ENCODE results near the gene TMEM254.
"Not testable (repeated sequence)": the region's sequence is repeated elsewhere in the genome, so short reads cannot be mapped to it uniquely, and the experiment has no call there.

TMEM254 gene

DNA sequence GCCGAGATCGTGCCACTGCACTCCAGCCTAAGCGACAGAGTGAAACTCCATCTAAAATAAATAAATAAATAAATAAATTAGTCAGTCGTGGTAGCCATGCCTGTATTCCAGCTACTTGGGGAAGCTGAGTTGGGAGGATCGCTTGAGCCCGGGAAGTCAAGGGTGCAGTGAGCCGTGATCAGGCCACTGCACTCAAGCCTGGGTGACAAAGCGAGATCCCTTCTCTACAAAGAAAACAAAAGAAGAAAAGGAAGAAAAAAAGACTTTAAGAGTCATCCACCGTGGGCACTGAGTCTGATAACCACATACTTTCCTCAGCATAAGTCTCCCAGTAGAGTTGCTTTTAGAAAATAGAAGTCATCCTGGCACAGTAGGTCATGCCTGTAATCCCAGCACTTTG is 2.6 kb downstream of the TMEM254 start:
- Histone ChIP-seq H3K4me1 (ENCODE audit: insufficient read depth, low read length) (no peaks in the 10 kb centered on the region), H3K27ac (ENCODE audit: low read length) (no peak overlapping the region), H3K4me3 (ENCODE audit: low read length) (no peak overlapping the region), H3K9me3 (ENCODE audit: insufficient read depth, low read depth, low read length) (no peaks in the 10 kb centered on the region), H3K36me3 (ENCODE audit: insufficient read depth, low read depth, low read length) (no peaks in the 10 kb centered on the region; the same call in 1 of the 2 replicates), H3K27me3 (ENCODE audit: insufficient read depth, low read length) (no peaks in the 10 kb centered on the region), H3K9ac (ENCODE audit: low read depth, low read length) (no peak overlapping the region)

DNA sequence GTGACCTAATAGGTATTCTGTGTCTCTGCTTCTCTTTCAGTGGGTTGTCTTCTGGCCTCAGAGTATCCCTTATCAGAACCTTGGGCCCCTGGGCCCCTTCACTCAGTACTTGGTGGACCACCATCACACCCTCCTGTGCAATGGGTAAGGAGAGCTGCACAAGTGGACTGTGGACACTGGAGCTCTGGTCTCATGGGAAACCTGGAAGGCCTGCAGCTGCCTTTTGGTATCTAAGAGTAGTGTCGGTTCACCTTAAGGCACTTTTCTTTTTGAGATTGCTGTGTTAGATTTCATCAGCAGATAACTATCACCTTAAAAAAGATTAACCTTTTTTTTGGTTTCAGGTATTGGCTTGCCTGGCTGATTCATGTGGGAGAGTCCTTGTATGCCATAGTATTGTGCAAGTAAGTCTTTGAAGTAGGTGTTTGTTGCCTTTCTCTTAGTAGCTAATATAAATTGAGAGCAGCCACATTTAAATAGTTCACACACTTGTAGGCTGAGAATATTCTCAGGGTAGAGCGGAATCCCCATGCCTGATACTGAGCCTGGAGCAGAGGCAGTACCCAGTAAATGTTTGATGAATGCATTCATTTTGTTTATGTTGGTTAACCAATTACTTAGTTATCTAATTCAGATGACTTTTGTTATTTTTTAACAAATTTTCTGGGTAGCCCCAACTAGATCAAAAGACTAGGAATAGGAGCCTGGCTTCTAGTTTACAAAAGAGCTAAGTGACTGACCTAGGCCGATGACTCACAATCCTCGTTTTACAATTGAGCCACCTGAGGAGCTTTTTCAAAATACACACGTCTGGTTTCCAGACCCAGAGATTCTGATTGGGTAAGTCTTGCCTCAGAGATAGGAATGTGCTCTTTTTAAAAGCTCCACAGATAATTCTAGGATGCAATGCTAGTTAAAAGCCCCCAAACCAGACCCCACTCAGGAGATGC is 3.6 kb downstream of the TMEM254 start:
- Histone ChIP-seq H3K9me3 (ENCODE audit: insufficient read depth, low read depth, low read length) (no peaks in the 10 kb centered on the region), H3K9ac (ENCODE audit: low read depth, low read length) (no peak overlapping the region; the same call in 1 of the 2 replicates), H3K4me1 (ENCODE audit: insufficient read depth, low read length) (no peaks in the 10 kb centered on the region), H3K27ac (ENCODE audit: low read length) (no peak overlapping the region), H3K27me3 (ENCODE audit: insufficient read depth, low read length) (no peaks in the 10 kb centered on the region), H3K36me3 (ENCODE audit: insufficient read depth, low read depth, low read length) (no peaks in the 10 kb centered on the region; the same call in 1 of the 2 replicates), H3K4me3 (ENCODE audit: low read length) (no peak overlapping the region)

DNA sequence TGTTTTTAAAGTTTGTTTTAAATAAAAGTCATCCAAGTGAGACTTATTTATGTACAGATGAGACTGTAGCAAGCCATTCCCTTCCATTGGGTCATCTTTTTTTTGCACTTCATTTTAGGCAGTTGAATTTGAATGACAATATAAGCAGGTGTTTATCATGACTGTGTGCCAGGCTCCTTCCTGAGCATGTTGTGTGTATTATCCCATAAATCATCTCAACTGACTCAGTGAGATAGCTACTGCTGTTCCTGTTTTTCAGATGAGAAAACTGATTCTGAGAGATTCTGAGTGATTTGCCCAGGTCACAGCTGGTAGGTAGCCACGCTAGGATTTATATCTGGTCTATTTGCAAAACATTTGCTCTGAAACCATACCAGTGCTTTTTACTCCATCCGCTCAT is 11.7 kb downstream of the TMEM254 start:
- no peak overlapping the region for H3K9ac ChIP-seq (ENCODE audit: low read depth, low read length)
- no peaks in the 10 kb centered on the region for H3K36me3 ChIP-seq (ENCODE audit: insufficient read depth, low read depth, low read length)
- no peak overlapping the region for H3K27ac ChIP-seq (ENCODE audit: low read length)
- H3K27me3 ChIP-seq (ENCODE audit: insufficient read depth, low read length) = no peaks in the 10 kb centered on the region
- no peaks in the 10 kb centered on the region for H3K4me1 ChIP-seq (ENCODE audit: insufficient read depth, low read length)
- H3K9me3 ChIP-seq (ENCODE audit: insufficient read depth, low read depth, low read length) = no peaks in the 10 kb centered on the region
- no peak overlapping the region for H3K4me3 ChIP-seq (ENCODE audit: low read length)

DNA sequence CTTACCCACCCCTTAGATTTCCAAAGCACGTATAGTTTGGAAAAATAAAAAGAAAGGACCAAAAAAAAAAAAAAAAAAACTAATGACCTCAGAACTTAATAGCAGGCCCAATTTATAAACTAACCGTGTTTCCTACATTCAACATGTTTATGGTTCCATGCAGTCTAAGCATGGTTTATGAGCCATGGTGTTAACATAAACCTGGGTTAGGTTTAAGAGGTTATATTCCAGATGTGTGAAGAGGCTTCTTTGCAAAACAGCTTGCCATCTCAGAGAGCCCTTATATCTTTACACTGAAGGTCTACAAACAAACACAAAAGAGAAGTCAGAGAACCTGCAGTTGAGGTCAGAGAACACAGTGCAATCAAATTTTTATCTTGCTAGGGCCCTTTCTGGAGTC is 15.8 kb downstream of the TMEM254 start:
- Histone ChIP-seq H3K9me3 (ENCODE audit: insufficient read depth, low read depth, low read length) (no peaks in the 10 kb centered on the region), H3K4me1 (ENCODE audit: insufficient read depth, low read length) (no peaks in the 10 kb centered on the region), H3K36me3 (ENCODE audit: insufficient read depth, low read depth, low read length) (no peaks in the 10 kb centered on the region), H3K27ac (ENCODE audit: low read length) (no peak overlapping the region), H3K4me3 (ENCODE audit: low read length) (no peak overlapping the region), H3K9ac (ENCODE audit: low read depth, low read length) (no peak overlapping the region), H3K27me3 (ENCODE audit: insufficient read depth, low read length) (no peaks in the 10 kb centered on the region)

DNA sequence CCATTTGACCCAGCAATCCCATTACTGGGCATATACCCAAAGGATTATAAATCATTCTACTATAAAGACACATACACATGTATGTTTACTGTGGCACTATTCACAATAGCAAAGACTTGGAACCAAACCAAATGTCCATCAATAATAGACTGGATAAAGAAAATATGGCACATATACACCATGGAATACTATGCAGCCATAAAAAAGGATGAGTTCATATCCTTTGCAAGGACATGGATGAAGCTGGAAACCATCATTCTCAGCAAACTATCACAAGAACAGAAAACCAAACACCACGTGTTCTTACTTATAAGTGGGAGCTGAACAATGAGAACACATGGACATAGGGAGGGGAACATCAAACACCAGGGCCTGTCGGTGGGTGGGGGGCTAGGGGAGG is 19.8 kb downstream of the TMEM254 start:
- H3K4me3 ChIP-seq (ENCODE audit: low read length); H3K9ac ChIP-seq (ENCODE audit: low read depth, low read length); H3K9me3 ChIP-seq (ENCODE audit: insufficient read depth, low read depth, low read length); H3K27me3 ChIP-seq (ENCODE audit: insufficient read depth, low read length); H3K27ac ChIP-seq (ENCODE audit: low read length); H3K4me1 ChIP-seq (ENCODE audit: insufficient read depth, low read length); H3K36me3 ChIP-seq (ENCODE audit: insufficient read depth, low read depth, low read length): not testable (repeated sequence)

DNA sequence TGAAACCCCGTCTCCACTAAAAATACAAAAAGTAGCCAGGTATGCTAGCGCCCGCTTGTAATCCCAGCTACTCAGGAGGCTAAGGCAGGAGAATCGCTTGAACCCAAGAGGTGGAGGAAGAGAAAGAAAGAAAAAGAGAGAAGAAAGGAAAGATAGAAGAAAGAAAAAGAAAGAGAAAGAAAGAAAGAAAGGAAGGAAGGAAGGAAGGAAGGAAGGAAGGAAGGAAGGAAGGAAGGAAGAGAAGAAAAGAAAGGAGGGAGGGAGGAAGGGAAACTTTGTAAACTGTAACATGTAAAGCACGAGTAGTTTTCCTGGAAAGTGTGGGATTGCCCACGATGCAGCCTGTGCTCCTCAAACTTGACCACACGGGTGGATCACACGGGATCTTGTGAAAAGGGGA is 20.8 kb downstream of the TMEM254 start:
- not testable (repeated sequence) for H3K4me1 ChIP-seq (ENCODE audit: insufficient read depth, low read length); H3K4me3 ChIP-seq (ENCODE audit: low read length); H3K36me3 ChIP-seq (ENCODE audit: insufficient read depth, low read depth, low read length); H3K9ac ChIP-seq (ENCODE audit: low read depth, low read length); H3K9me3 ChIP-seq (ENCODE audit: insufficient read depth, low read depth, low read length); H3K27ac ChIP-seq (ENCODE audit: low read length); H3K27me3 ChIP-seq (ENCODE audit: insufficient read depth, low read length)

DNA sequence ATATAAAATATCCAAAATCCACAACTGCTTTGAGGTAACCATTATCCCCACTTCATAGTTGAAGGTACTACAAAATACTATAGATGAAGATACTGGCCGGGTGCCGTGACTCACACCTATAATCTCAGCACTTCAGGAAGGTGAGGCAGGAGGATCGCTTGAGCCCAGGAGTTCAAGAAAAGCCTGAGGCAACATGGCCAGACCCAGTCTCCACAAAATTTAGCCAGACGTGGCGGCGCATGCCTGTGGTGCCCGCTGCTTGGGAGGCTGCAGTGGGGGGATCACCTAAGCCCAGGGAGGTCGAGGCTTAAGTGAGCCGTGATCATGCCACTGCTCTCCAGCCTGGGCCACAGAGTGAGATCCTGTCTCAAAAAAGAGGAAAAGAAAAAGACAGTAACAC is 21.7 kb downstream of the TMEM254 start:
- H3K4me3 ChIP-seq (ENCODE audit: low read length) = no peak overlapping the region
- H3K9me3 ChIP-seq (ENCODE audit: insufficient read depth, low read depth, low read length) = no peaks in the 10 kb centered on the region
- peaks cover 15% of the 10 kb centered on the region for H3K4me1 ChIP-seq (ENCODE audit: insufficient read depth, low read length)

DNA sequence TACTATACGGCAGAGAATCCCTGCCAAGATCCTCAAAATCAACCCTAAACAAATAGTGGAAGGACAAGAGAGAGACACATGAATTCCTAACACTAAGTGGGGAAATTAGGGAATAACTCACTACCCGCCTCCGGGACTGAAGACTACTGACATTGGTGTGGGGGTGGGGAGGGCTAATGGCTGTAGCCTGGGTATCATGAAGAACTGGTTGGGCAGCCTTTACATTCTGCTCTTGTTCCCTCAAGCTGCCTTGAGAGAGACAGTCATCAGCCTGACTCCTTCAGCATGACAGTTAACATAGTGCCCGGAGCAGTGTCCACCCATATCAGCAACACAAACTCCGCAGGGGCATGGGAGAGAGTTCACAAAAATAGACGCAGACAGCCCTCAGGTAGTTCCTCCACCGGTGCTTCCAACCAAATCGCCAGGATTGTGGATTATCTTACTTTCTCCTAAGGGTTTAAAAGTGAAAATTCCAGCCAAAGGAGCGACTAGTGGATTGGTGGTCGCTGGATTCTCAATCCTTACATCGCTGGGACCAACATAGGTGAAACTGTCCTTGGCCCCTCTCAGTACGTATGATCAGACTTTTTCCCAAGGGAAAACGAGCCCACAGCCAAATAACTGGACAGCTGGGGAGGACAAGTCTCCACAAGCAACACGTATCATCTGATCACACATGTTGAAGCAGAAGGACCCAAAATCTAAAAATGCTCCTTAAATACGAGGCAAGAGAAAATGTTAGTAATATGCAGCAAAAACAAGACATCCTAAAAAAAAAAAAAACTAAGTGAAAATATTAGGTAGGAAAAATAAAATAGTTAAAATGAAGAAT is 22.6 kb downstream of the TMEM254 start:
- no peaks in the 10 kb centered on the region for H3K27me3 ChIP-seq (ENCODE audit: insufficient read depth, low read length)
- H3K4me3 ChIP-seq (ENCODE audit: low read length) = no peak overlapping the region
- H3K4me1 ChIP-seq (ENCODE audit: insufficient read depth, low read length) = peaks cover 16% of the 10 kb centered on the region
- H3K36me3 ChIP-seq (ENCODE audit: insufficient read depth, low read depth, low read length) = no peaks in the 10 kb centered on the region
- no peak overlapping the region for H3K27ac ChIP-seq (ENCODE audit: low read length)
- H3K9me3 ChIP-seq (ENCODE audit: insufficient read depth, low read depth, low read length) = no peaks in the 10 kb centered on the region
- no peak overlapping the region for H3K9ac ChIP-seq (ENCODE audit: low read depth, low read length)

More for the DNA sequence above, 21.7 kb downstream of the TMEM254 start:
- H3K9ac ChIP-seq (ENCODE audit: low read depth, low read length) = no peak overlapping the region
- no peaks in the 10 kb centered on the region for H3K36me3 ChIP-seq (ENCODE audit: insufficient read depth, low read depth, low read length)
- no peak overlapping the region for H3K27ac ChIP-seq (ENCODE audit: low read length)
- H3K27me3 ChIP-seq (ENCODE audit: insufficient read depth, low read length) = no peaks in the 10 kb centered on the region

DNA sequence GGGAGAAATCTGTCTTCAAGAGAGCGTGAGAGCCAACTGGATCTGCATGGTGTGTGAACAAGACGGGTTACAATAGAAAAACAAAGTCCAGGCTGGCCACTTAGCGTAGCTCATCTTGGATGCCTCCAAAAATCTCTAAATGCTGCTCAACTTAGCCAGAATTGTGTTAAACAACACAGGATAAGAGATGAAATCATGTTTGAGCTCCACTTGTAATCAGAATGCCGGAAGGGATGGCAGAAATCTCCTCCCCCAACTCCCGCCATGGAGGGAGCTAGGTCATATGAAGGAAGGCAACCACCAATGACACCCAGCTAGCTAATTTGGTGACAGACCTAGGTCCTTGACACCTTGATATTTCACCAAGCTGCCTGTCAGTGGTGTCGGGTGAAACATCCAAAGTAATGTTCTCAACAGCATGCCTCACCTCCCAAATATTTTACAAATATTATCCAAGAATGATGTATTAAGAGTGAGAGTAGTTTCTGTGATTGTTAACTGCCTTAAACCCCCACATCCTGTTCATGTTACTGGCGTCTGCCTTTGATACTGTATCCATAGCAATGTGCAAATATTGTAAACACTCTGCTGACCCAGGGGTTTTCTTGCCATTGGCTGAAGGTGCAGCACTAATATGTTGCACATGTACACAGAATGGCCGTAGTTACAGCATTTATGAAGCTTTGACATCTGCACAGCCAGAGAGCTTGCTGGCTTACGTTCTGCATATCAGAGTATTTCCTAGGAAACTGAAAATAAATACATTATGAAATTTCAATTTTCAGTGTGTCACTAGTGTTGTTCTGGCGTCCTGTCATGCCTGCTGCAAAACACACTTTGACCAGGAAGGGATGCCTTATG is 25.8 kb downstream of the TMEM254 start:
- H3K27ac ChIP-seq (ENCODE audit: low read length) = no peak overlapping the region
- H3K9me3 ChIP-seq (ENCODE audit: insufficient read depth, low read depth, low read length) = peaks cover 18% of the 10 kb centered on the region
- peaks cover 24% of the 10 kb centered on the region for H3K4me1 ChIP-seq (ENCODE audit: insufficient read depth, low read length)
- peak overlapping the region; percentile 9; the same call in 1 of the 2 replicates for H3K9ac ChIP-seq (ENCODE audit: low read depth, low read length)
- H3K36me3 ChIP-seq (ENCODE audit: insufficient read depth, low read depth, low read length) = 0 out of 2 replicates have a peak, but pooled peaks cover 4% of the 10 kb centered on the region
- no peaks in the 10 kb centered on the region for H3K27me3 ChIP-seq (ENCODE audit: insufficient read depth, low read length)
- H3K4me3 ChIP-seq (ENCODE audit: low read length) = no peak overlapping the region

DNA sequence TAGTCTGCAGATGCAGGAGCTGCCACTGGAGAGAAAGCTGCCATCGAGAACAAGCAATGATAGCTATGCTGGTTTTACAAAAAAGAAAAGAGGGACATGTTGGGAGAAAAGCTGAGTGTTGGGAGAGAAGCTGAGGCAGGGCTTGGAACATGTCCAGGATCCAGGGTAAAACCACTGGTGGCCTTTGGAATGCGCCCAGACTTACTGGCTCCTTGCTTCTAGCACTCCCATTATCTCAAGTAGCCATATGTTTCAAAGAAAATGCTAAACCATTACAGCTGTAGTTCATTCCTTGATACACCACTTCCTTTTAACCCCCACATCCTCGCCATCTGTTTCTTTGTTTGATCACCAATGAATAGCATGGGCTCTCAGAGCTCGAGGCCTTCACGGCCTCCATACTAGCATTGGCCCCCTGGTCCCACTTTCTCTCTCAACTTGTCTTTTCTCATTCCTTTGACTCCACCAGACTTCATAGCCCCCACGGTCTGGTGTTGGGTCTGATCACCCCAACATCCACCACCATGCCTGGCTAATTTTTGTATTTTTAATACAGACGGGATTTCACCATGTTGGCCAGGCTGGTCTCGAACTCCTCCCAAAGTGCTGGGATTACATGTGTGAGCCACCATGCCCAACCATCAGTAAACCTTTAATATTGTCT is 30.2 kb downstream of the TMEM254 start:
- Histone ChIP-seq H3K27ac (ENCODE audit: low read length) (no peak overlapping the region), H3K27me3 (ENCODE audit: insufficient read depth, low read length) (no peaks in the 10 kb centered on the region), H3K4me1 (ENCODE audit: insufficient read depth, low read length) (peaks cover 19% of the 10 kb centered on the region), H3K9ac (ENCODE audit: low read depth, low read length) (no peak overlapping the region), H3K36me3 (ENCODE audit: insufficient read depth, low read depth, low read length) (0 out of 2 replicates have a peak, but pooled peaks cover 4% of the 10 kb centered on the region), H3K4me3 (ENCODE audit: low read length) (0 out of 2 replicates have a peak overlapping the region, but pooled peaks have one; percentile 19), H3K9me3 (ENCODE audit: insufficient read depth, low read depth, low read length) (peaks cover 23% of the 10 kb centered on the region)

DNA sequence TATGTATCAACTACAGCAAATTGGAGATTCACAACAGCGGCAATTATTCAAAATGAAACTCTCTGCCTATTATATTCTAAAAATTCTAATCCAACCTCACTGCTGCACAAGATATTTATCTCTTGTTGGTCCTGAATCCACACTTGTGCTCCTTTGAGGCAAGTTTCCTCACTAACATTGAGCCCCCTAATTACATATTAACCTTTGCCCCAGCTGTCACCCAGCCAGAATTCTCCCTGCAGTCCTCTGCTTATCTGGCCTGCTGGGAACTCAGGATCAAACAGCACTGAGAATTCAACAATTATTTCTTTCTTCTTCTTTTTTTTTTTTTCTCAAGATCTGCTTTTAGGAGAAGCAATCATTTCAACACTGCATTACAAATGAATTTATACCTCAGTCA is 32.5 kb downstream of the TMEM254 start:
- Histone ChIP-seq H3K4me3 (ENCODE audit: low read length) (no peak overlapping the region), H3K27me3 (ENCODE audit: insufficient read depth, low read length) (no peaks in the 10 kb centered on the region), H3K36me3 (ENCODE audit: insufficient read depth, low read depth, low read length) (0 out of 2 replicates have a peak, but pooled peaks cover 4% of the 10 kb centered on the region), H3K27ac (ENCODE audit: low read length) (no peak overlapping the region), H3K9me3 (ENCODE audit: insufficient read depth, low read depth, low read length) (peaks cover 23% of the 10 kb centered on the region), H3K9ac (ENCODE audit: low read depth, low read length) (no peak overlapping the region), H3K4me1 (ENCODE audit: insufficient read depth, low read length) (peaks cover 9% of the 10 kb centered on the region)

Measured in iPS-20b (cell line).